Kidney (tissue), 14 donors: ENCODE results near the gene IFNK. TPM values are rescaled to one million over a fixed set of nuclear protein-coding genes. Genes with fewer than 3 reads are reported as not detected.

Experiments
- DNase-seq, 5 donors: peaks; one replicate each; pipeline ENCODE4 v3.0.0-alpha.2; 2013 to 2020
- FAIRE-seq: peaks from 2 replicates; lab custom pipeline; 2012; peaks lifted over from hg19 to GRCh38; lab: Jason Lieb, UNC
- H3K27ac ChIP-seq, 2 donors: one replicate each; pipeline ENCODE4 v1.7.0; 2013; ENCODE audit warnings: low read depth in 2 of 2, low read length in 2 of 2, inconsistent platforms in 1 of 2
- H3K27me3 ChIP-seq: one replicate; pipeline ENCODE4 v1.7.1; 2013; ENCODE audit warnings: low read length, inconsistent platforms; ENCODE audit not compliant: control insufficient read depth, insufficient read depth
- H3K36me3 ChIP-seq, 3 donors: one replicate each; pipeline versions ENCODE4 v1.7.0 to v1.7.1; 2013; ENCODE audit warnings: low read length in 3 of 3, control low read depth in 1 of 3, inconsistent platforms in 1 of 3; ENCODE audit not compliant: insufficient read depth in 3 of 3, control insufficient read depth in 2 of 3
- H3K4me1 ChIP-seq, 3 donors: one replicate each; pipeline versions ENCODE4 v1.7.0 to v1.7.1; 2013; ENCODE audit warnings: low read length in 3 of 3, inconsistent platforms in 1 of 3, low read depth in 1 of 3; ENCODE audit not compliant: control insufficient read depth in 2 of 3, insufficient read depth in 2 of 3
- H3K4me3 ChIP-seq, 3 donors: one replicate each; pipeline versions ENCODE4 v1.7.0 to v1.8.1; 2013; ENCODE audit warnings: low read length in 3 of 3, control low read depth in 1 of 3, inconsistent platforms in 1 of 3
- H3K9ac ChIP-seq, 3 donors: one replicate each; pipeline versions ENCODE4 v1.7.0 to v1.7.1; 2013; ENCODE audit warnings: low read length in 3 of 3, control low read depth in 1 of 3, inconsistent platforms in 1 of 3
- H3K9me3 ChIP-seq, 3 donors: one replicate each; pipeline versions ENCODE4 v1.7.0 to v1.7.1; 2013; ENCODE audit warnings: low read length in 3 of 3, control low read depth in 1 of 3, inconsistent platforms in 1 of 3; ENCODE audit not compliant: control insufficient read depth in 2 of 3, insufficient read depth in 1 of 3
- intact Hi-C: fragments of 100-400 bp; cut with DNase I; formaldehyde crosslinking; loops from one replicate; pipeline ENCODE4 v1.11.1; 2022
- polyA plus RNA-seq: library from polyadenylated mRNA; stranded (reverse); fragments of 350-450 nt; fragmentation: Illumina TruSeq; extraction: RNeasy Lipid Tissue Mini Kit (QIAGEN cat#74804); gene quantifications from one replicate; pipeline ENCODE4 v1.2.3, GENCODE V29; 2014; ENCODE audit warnings: low read depth, low replicate concordance; ENCODE audit not compliant: insufficient read depth
- total RNA-seq: library from RNA; stranded (reverse); fragmentation: NEBNext Ultra II Directional; extraction: Animal tissue kit (Norgen Biotek cat#: 25700); gene quantifications from one replicate; pipeline ENCODE4 v1.2.1, GENCODE V29; 2021
- TF ChIP-seq, protein P1 (sequence below): IDR thresholded peaks from 3 replicates; pipeline ENCODE4 v1.5.1; 2012; ENCODE audit warnings: mild to moderate bottlenecking, moderate library complexity, borderline replicate concordance; ENCODE audit not compliant: insufficient read depth; ENCODE audit errors: extremely low read depth
- donor health status: control.
- donor health status: control.
- donor health status: control.
- donor health status: control.
- donor health status: control.
- donor health status: DM: yes; HTN: yes; CAD: no.
- donor health status: Normal renal cell carcinoma (clear cell type).

The IFNK gene
- total and polyA plus RNA-seq, 2 donors from 2014 or later: not detected

DNA sequence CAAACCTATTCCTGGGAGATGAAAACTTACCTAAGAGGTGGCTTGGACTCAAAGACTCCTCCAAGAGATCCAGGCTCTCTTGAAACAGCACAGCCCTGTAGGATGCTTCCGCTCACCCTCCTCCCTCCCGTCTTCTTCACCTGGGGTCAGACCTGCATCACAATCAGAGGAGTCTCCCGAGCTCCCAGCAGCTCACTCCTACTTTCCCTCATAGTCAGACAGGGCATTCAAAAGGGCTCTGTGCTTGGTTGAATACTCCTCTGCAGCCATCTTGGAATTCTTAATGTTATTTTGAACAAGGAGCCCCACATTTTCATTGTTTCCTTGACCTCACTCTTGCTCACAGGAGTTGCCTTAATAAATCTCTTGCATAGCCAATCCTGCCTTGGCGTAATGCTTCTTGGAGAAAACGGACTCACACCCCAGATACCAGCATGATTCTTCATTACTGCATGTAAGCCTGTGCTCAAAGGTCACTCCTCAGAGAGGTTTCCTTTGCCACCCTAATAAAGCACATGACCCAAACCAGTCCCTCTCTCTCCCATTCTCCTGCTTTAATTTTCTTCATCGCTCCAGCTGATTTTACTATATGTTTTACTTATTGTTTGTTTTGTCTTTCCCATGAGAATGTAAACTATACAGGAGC is 47.1 kb upstream of the IFNK start:
- no peak for DNase-seq
- TF ChIP-seq, protein P1, sequence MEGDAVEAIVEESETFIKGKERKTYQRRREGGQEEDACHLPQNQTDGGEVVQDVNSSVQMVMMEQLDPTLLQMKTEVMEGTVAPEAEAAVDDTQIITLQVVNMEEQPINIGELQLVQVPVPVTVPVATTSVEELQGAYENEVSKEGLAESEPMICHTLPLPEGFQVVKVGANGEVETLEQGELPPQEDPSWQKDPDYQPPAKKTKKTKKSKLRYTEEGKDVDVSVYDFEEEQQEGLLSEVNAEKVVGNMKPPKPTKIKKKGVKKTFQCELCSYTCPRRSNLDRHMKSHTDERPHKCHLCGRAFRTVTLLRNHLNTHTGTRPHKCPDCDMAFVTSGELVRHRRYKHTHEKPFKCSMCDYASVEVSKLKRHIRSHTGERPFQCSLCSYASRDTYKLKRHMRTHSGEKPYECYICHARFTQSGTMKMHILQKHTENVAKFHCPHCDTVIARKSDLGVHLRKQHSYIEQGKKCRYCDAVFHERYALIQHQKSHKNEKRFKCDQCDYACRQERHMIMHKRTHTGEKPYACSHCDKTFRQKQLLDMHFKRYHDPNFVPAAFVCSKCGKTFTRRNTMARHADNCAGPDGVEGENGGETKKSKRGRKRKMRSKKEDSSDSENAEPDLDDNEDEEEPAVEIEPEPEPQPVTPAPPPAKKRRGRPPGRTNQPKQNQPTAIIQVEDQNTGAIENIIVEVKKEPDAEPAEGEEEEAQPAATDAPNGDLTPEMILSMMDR: no peak
- Histone ChIP-seq H3K27ac (no peak overlapping the region), H3K4me1 (peaks cover 0 to 6% (median 0%) of the 10 kb centered on the region in 3 donors), H3K4me3 (no peak overlapping the region), H3K9me3 (peaks cover 0 to 10% (median 0%) of the 10 kb centered on the region in 3 donors), H3K27me3 (no peaks in the 10 kb centered on the region), H3K9ac (no peak overlapping the region), H3K36me3 (no peaks in the 10 kb centered on the region)
- intact Hi-C loops: no loop called here
- no peak for FAIRE-seq

DNA sequence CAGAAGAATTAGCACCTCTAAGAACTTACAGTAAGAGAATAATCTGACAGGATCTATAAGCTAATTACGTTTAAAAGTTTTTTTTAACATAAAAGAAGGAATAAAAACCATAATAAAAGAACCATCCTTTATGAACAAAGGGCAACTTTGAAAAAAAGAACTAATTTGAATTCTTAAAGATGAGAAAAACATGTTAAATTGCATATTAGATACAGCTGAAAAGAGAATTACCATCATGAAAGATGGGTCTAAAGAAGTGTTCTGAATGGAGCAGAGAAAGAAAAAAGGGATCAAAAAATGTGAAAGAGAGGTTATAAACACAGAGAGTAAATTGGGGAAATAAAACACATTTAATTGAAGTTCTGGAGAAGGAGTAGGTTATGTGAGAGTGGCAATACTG is 45.8 kb upstream of the IFNK start:
- Histone ChIP-seq H3K9ac (no peak overlapping the region), H3K4me3 (no peak overlapping the region), H3K9me3 (peaks cover 0 to 10% (median 0%) of the 10 kb centered on the region in 3 donors), H3K27ac (no peak overlapping the region), H3K36me3 (no peaks in the 10 kb centered on the region), H3K4me1 (peaks cover 0 to 3% (median 0%) of the 10 kb centered on the region in 3 donors), H3K27me3 (no peaks in the 10 kb centered on the region)
- TF ChIP-seq, protein P1: no peak
- FAIRE-seq (no peak), DNase-seq (no peak)
- intact Hi-C loops: no loop called here

DNA sequence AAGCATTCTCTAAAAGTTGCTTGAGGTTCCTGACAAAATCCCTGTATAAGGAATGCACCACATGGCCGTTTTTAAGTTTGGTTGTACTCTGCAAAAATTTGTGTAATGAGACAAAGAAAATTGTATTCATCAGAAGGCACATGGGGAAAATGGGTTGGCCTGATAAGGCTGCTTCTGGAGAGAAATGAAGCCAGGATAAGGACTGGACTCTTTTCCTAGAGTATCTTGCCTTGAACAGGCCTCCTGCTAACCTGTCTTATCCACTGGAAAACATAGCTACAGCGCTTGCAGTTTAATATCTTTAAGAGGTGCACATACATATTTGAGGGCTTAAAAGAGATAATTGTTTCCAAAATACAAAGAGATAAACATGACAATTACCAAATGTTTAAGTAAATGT is 41.4 kb upstream of the IFNK start:
- H3K4me1 ChIP-seq: no peaks in the 10 kb centered on the region
- H3K27ac ChIP-seq: no peak overlapping the region
- TF ChIP-seq, protein P1: no peak
- no peak overlapping the region for H3K9ac ChIP-seq
- DNase-seq: no peak
- H3K4me3 ChIP-seq: no peak overlapping the region
- H3K9me3 ChIP-seq: peaks cover 0 to 10% (median 0%) of the 10 kb centered on the region in 3 donors
- no peaks in the 10 kb centered on the region for H3K36me3 ChIP-seq
- intact Hi-C loops: no loop called here
- no peak for FAIRE-seq
- no peaks in the 10 kb centered on the region for H3K27me3 ChIP-seq

DNA sequence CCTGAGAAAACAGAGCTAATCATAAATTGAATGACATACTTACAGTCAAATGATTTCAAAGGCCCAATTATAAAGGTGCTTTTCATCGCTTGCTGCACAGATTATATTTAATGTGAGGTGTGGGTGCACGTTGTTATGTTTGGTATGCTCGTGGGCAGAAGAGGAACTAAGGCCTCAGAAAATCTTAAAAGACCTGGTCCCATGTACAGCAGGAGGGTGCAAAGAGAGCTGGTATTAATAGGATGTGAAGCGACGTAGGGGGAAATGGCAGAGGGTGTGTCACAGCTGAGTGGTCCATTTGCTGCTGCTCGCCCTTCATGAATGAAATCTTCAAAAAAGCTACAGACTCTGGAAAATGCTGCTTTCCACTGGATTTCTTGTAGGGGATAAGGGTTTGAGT is 40.5 kb upstream of the IFNK start:
- Histone ChIP-seq H3K36me3 (no peaks in the 10 kb centered on the region), H3K4me1 (peaks cover 0 to 2% (median 0%) of the 10 kb centered on the region in 3 donors), H3K9me3 (peaks cover 0 to 7% (median 0%) of the 10 kb centered on the region in 3 donors), H3K27me3 (no peaks in the 10 kb centered on the region), H3K27ac (no peak overlapping the region), H3K4me3 (no peak overlapping the region), H3K9ac (no peak overlapping the region)
- no peak for FAIRE-seq
- intact Hi-C loops: no loop called here
- no peak for DNase-seq
- TF ChIP-seq, protein P1: no peak
